ENCODE measurements around the gene ZBTB7A. TPM values are rescaled to one million over a fixed set of nuclear protein-coding genes. Genes with fewer than 3 reads are reported as not detected.
A peak's percentile ranks its signal among the peaks of the same experiment; 100 is the strongest.

ZBTB7A gene
- total and polyA plus RNA-seq, 2 donors (not counting 1 experiment from before 2014, with no cell fraction given): 4.9 to 17.7 TPM

- no peak for TF ChIP-seq EZH2 (IDR thresholded peaks at IDR 0.05; ENCODE audit: low read length, missing control alignments)
- TF ChIP-seq CTCF (conservative IDR thresholded peaks at IDR 0.05 in 1 of 2, IDR thresholded peaks at IDR 0.05 in 1 of 2; ENCODE audit: low read depth in 1 of 2, low read length in 2 of 2): no peak
- no peak for DNase-seq (ENCODE audit: low read depth in 2 of 2)
- H3K36me3 ChIP-seq (ENCODE audit: control insufficient read depth, insufficient read depth, low read length): peaks cover 2% of the 10 kb centered on the region
These were observed 42.9 kb downstream of the ZBTB7A start for GRCh38 chr19:4023600-4024398.

GRCh38 chr19:4019578-4019977 is 47.1 kb downstream of the ZBTB7A start:
- H2AFZ ChIP-seq (ENCODE audit: low read length): no peak overlapping the region
- no peak for DNase-seq (ENCODE audit: low read depth in 2 of 2)
- no peak overlapping the region for H3K4me2 ChIP-seq (ENCODE audit: extremely low read depth, insufficient read depth, low read length)
- H3K4me1 ChIP-seq (ENCODE audit: control insufficient read depth, extremely low read depth, insufficient read depth, low read length): no peaks in the 10 kb centered on the region
- H3K79me2 ChIP-seq (ENCODE audit: control insufficient read depth, insufficient read depth, low read length): peaks cover 25% of the 10 kb centered on the region
- no peak overlapping the region for H3K4me3 ChIP-seq (replicated peaks in 1 of 4; ENCODE audit: control extremely low read depth in 1 of 4, insufficient read depth in 1 of 4, low read depth in 3 of 4, low read length in 4 of 4)
- no peak overlapping the region for H3K27ac ChIP-seq (ENCODE audit: insufficient read depth, low read length)
- no peak overlapping the region for H3K9ac ChIP-seq (ENCODE audit: insufficient read depth, low read length)
- H3K27me3 ChIP-seq (ENCODE audit: control insufficient read depth, insufficient read depth, low read length): no peaks in the 10 kb centered on the region
- no peak for TF ChIP-seq EZH2 (IDR thresholded peaks at IDR 0.05; ENCODE audit: low read length, missing control alignments)
- TF ChIP-seq CTCF (conservative IDR thresholded peaks at IDR 0.05 in 1 of 2, IDR thresholded peaks at IDR 0.05 in 1 of 2; ENCODE audit: low read depth in 1 of 2, low read length in 2 of 2): no peak
- no peaks in the 10 kb centered on the region for H3K9me3 ChIP-seq (ENCODE audit: control insufficient read depth, insufficient read depth, low read depth, low read length)
- no peaks in the 10 kb centered on the region for H4K20me1 ChIP-seq (ENCODE audit: control insufficient read depth, extremely low read depth, insufficient read depth, low read length)
- H3K36me3 ChIP-seq (ENCODE audit: control insufficient read depth, insufficient read depth, low read length): peaks cover 10% of the 10 kb centered on the region

More at GRCh38 chr19:4023600-4024398, 42.9 kb downstream of the ZBTB7A start:
- Histone ChIP-seq H3K79me2 (ENCODE audit: control insufficient read depth, insufficient read depth, low read length) (peaks cover 6% of the 10 kb centered on the region), H2AFZ (ENCODE audit: low read length) (no peak overlapping the region), H4K20me1 (ENCODE audit: control insufficient read depth, extremely low read depth, insufficient read depth, low read length) (no peaks in the 10 kb centered on the region), H3K27ac (ENCODE audit: insufficient read depth, low read length) (no peak overlapping the region), H3K27me3 (ENCODE audit: control insufficient read depth, insufficient read depth, low read length) (no peaks in the 10 kb centered on the region), H3K9me3 (ENCODE audit: control insufficient read depth, insufficient read depth, low read depth, low read length) (no peaks in the 10 kb centered on the region), H3K4me2 (ENCODE audit: extremely low read depth, insufficient read depth, low read length) (no peak overlapping the region), H3K9ac (ENCODE audit: insufficient read depth, low read length) (peak overlapping the region; percentile 10), H3K4me3 (replicated peaks in 1 of 4; ENCODE audit: control extremely low read depth in 1 of 4, insufficient read depth in 1 of 4, low read depth in 3 of 4, low read length in 4 of 4) (no peak overlapping the region), H3K4me1 (ENCODE audit: control insufficient read depth, extremely low read depth, insufficient read depth, low read length) (no peaks in the 10 kb centered on the region)

GRCh38 chr19:4018775-4019504 is 47.8 kb downstream of the ZBTB7A start:
- no peak for TF ChIP-seq CTCF (conservative IDR thresholded peaks at IDR 0.05 in 1 of 2, IDR thresholded peaks at IDR 0.05 in 1 of 2; ENCODE audit: low read depth in 1 of 2, low read length in 2 of 2)
- no peak for TF ChIP-seq EZH2 (IDR thresholded peaks at IDR 0.05; ENCODE audit: low read length, missing control alignments)
- H2AFZ ChIP-seq (ENCODE audit: low read length): no peak overlapping the region
- H3K79me2 ChIP-seq (ENCODE audit: control insufficient read depth, insufficient read depth, low read length): peaks cover 30% of the 10 kb centered on the region
- H3K4me3 ChIP-seq (replicated peaks in 1 of 4; ENCODE audit: control extremely low read depth in 1 of 4, insufficient read depth in 1 of 4, low read depth in 3 of 4, low read length in 4 of 4): no peak overlapping the region
- H3K4me2 ChIP-seq (ENCODE audit: extremely low read depth, insufficient read depth, low read length): no peak overlapping the region
- no peak for DNase-seq (ENCODE audit: low read depth in 2 of 2)
- H4K20me1 ChIP-seq (ENCODE audit: control insufficient read depth, extremely low read depth, insufficient read depth, low read length): no peaks in the 10 kb centered on the region
- H3K9me3 ChIP-seq (ENCODE audit: control insufficient read depth, insufficient read depth, low read depth, low read length): no peaks in the 10 kb centered on the region
- H3K27me3 ChIP-seq (ENCODE audit: control insufficient read depth, insufficient read depth, low read length): no peaks in the 10 kb centered on the region
- H3K36me3 ChIP-seq (ENCODE audit: control insufficient read depth, insufficient read depth, low read length): peaks cover 16% of the 10 kb centered on the region
- no peak overlapping the region for H3K27ac ChIP-seq (ENCODE audit: insufficient read depth, low read length)
- no peaks in the 10 kb centered on the region for H3K4me1 ChIP-seq (ENCODE audit: control insufficient read depth, extremely low read depth, insufficient read depth, low read length)
- H3K9ac ChIP-seq (ENCODE audit: insufficient read depth, low read length): no peak overlapping the region

All from fibroblast of lung (primary cell).